Activated gamma-delta T cell treated with anti-CD3 and anti-CD28 coated beads, Interleukin-2, amount 50 U/mL, for 16 hours (primary cell): Measurements from ENCODE around the gene LRG1.

Experiments used
- DNase-seq: peaks from one replicate; pipeline ENCODE4 v3.0.0-alpha.2; 2020; ENCODE audit warnings: low read depth

Gene LRG1

DNA sequence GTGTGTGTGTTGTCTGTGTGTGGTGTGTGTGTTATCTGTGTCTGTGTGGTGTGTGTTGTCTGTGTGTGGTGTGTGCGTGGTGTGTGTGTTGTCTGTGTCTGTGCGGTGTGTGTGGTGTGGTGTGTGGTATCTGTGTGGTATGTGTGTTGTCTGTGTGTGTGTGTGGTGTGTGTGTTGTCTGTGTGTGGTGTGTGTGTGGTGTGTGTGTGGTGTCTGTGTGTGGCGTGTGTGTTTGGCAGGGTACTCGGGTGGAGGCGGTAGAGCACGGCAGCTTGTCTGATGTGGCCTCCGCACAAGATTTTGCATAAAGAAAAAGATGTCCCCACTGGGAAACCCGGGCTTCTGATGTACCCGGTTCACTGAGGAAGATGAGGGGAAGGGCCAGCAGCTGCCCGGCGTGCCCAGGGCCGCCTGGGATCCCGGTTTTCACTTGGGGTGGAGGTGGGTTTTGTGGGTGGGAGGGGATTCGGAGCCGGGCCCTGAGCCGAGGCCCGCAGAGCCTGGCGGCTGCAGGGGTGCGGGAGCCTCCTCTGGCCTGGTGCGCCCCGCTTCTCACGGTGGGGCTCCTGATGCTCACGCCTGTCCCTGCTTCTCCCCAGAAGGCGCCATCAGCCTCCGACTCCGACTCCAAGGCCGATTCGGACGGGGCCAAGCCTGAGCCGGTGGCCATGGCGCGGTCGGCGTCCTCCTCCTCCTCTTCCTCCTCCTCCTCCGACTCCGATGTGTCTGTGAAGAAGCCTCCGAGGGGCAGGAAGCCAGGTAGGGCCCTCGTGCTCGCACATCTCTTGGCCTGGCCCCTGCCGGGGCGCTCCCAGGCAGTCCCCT lies 46.5 kb downstream of the LRG1 start:
- no peak for DNase-seq

DNA sequence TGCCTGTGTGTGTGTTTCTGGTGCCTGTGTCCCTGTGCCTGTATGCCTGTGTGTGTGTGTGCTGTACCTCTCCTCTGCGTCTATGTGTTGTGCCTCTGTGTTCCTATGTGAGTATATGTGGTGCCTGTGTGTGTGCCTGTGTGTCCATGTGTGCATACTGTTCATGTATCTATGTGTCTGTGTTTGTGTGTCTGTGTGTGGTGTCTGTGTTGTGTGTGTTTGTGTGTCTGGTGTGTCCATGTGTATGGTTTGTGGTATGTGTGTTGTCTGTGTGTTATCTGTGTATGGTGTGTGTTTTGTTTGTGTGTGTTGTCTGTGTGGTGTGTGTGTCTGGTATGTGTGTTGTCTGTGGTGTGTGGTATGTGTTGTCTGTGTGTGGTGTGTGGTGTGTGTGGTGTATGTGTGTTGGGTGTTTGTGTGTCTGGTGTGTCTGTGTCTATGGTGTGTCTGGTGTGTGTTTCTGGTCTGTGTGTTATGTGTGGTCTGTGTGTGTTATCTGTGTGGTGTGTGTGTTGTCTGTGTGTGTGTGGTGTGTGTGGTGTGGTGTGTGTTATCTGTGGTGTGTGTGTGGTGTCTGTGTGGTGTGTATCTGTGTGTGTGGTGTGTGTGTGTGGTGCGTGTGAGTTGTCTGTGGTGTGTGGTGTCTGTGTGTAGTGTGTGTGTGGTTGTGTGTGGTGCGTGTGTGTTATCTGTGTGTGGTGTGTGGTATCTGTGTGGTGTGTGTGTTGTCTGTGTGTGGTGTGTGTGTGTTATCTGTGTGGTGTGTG lies 47.3 kb downstream of the LRG1 start:
- no peak for DNase-seq

GRCh38 chr19:4491446-4491845 lies 48.4 kb downstream of the LRG1 start:
- no peak for DNase-seq

- DNase-seq = no peak
Measured at GRCh38 chr19:4488496-4488895, 51.3 kb downstream of the LRG1 start.

DNA sequence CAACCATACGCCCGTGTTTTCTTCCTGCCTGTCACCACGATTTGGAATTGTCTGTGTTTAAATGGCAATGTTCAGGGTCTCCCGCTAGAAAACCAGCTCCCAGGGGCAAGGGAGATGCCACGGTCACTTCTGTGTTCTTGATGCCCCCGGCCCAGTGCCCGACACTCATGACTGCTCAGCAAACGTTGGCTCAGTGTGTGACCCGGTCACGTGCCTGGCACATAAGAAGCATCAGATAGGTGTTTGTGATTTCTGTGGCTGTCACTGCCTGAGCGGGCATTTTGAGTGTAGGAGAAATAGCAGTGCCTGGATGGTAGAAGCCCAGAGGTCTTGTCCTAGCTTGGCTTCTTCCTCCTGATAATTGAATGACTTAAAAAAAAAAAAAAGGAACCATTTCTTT lies 52.3 kb downstream of the LRG1 start:
- DNase-seq = no peak
